Peyer's patch (tissue), 4 donors: Measurements from ENCODE around the gene CCDC154.

ENCODE experiments used
- CTCF ChIP-seq, 6 experiments: fragments of 450-650 bp in 4 of 6; fragments of 200-600 bp in 2 of 6; sonication (generic) in 1 of 6; IDR thresholded peaks; one replicate each; pipeline ENCODE4 v1.5.1; 2017 to 2019; ENCODE audit warnings: antibody characterized with exemption in 6 of 6, mild to moderate bottlenecking in 3 of 6, moderate library complexity in 1 of 6
- POLR2A ChIP-seq, 2 donors: fragments of 450-650 bp; IDR thresholded peaks; one replicate each; pipeline ENCODE4 v1.5.1; 2017; ENCODE audit warnings: antibody characterized with exemption in 2 of 2, mild to moderate bottlenecking in 2 of 2, moderate library complexity in 2 of 2

GRCh38 chr16:1426734-1427471 is 17.5 kb downstream of the CCDC154 start:
- TF ChIP-seq CTCF (IDR thresholded peaks at IDR 0.05): no peak
- TF ChIP-seq POLR2A (IDR thresholded peaks at IDR 0.05): no peak
